Pulmonary artery endothelial cell (primary cell): ENCODE data around the gene ARL5B. TPM values are rescaled to one million over a fixed set of nuclear protein-coding genes. Genes with fewer than 3 reads are reported as not detected.

Source experiments
- DNase-seq: peaks from one replicate; pipeline ENCODE4 v3.0.0-alpha.2; 2011; ENCODE audit warnings: low read depth, low spot score
- total RNA-seq: library from RNA; depleted of rRNA; stranded (reverse); fragments of >200 nt; gene quantifications from 2 replicates; pipeline ENCODE4 v1.2.3, GENCODE V29; 2014

The ARL5B gene
- total RNA-seq, 1 donor from 2014 or later, result 19.5 TPM

DNA sequence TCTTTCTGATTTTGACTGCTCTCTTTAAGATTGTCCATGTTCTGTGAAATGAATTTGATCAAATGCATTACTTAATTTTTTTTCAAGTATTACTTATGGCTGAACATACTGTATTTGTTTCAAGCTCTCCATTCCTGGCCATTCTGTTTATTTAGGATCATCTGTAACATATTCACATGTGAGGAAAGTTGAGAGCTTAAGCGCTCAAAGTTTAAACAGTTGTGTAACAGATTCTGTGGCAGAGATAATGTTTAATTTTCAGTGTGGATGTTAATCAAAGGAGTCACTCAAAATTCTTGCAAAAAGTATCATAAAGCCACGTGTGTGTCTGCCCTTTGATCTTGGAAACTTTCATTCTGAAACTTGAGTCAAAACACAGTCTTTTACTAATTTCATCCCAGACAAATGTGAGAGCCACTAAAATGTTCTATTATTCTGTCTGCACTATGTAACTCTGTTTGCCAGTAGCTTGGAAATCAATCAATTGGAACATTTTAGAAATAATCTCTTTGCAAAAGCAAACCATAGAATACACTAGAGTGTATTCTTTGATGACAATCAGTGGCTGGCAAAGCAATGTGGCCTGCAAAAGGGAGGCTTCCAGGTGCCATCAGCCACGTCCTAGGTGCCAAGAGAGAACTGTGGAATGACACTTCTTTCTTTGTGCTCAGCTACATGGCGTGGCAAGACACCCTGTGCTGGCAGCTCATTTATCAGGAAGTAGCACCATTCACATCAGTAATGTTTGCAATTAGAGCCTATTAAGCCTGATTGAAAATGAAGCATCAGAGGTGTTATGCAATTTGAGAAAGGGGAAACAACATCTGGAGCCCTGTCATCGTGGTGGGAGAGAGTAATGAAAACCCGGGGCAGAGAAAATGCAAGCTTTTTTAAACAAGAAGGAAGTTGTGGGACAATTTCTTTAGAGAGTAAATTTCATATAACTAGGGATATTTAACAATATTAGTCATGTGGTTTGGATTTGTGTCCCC lies 40.9 kb downstream of the ARL5B start:
- no peak for DNase-seq

DNA sequence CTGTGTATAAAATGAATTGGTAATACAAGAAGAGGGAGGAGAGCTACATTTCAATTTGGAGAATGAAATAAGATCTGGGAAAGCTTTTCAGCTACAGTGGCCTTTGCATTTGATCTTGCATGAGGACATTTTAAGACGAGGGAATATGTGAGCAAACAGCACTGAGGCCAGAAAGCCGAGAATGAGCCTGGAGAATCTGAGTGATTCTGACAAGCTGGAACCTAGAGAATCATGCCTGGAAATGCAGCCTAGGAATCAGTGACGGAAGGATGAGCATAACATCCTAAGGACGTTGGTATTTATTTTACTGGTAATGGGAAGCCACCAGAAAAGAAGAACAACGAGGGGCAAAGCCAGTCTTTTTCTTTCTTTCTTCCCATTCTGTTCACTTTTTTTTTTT lies 44.3 kb downstream of the ARL5B start:
- DNase-seq, result no peak

DNA sequence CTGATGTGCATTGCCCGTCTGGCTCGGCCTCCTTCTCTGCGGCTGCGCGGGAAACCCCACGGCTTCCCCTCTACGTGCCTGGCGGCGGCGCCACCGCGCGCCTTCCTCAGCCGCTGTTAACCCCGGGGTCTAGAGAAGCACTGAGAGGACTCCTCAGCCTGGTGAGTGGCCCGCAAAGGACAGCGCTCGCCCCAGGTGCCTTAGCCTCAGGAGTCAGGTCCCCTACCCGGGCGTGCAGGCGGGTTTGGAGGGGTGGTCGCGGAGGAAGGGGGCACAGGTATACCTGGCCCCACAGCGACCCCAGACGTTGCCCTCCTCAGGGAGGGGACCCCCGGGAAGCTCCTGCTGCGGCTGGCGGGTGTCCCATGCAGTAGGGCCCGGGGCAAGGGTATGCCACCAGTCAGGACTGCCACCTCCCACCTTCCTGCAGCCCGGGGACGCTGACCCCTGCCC lies 51.0 kb downstream of the ARL5B start:
- DNase-seq, result no peak

DNA sequence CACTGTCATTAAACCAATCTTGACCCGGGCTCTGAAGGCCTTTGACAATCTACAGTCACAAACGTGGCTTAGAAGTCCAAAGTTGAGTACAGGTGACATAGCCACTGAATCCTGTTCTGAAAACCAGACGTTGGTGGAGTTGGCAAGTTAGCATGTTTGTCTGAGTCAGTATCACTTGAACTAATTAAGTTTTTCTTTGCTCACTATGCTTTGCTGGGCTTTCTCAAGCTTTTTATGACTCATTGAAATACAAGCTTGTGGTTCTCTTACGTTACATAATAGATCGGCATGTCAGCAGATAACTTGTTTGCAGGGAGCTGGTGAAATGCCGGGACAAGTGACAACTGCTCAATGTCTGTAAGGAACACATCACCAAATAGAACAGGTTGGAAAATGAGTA lies 53.8 kb downstream of the ARL5B start:
- no peak for DNase-seq

DNA sequence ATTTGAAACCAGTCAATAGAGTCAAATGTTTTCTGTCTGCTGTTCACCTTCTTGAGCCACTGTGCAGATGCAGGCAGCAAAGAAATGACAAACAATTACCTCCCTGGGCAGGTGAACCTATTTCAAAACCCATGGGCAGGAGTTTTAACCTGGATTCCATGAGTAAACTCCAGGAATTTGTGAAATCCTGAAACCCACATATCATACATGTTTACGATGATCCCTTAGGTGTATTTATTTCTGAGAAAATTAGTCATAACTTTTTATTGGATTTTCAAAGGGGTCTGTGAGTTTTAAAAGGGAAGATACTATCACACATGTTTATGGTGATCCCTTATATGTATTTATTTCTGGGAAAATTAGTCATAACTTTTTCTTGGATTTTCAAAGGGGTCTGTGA lies 59.8 kb downstream of the ARL5B start:
- DNase-seq, result no peak

DNA sequence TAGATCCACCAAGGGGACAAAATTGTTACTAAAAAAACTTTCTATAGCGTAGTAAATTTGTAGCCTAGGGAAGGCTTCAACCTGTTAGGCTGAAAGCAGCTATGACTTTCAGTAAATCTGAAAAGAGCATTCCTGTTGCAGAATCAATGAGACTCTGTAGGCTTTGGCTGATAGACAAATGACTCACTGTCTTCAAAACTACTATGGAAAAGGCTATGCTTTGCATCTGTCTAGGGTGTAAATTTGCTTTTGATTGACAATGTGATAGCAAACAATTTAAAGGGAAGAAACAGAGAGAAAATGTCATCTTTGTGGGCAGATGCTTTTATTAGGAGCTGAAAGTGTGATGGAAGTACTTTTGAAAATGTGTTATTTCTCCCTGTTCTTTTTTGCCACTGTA lies 60.6 kb downstream of the ARL5B start:
- no peak for DNase-seq

DNA sequence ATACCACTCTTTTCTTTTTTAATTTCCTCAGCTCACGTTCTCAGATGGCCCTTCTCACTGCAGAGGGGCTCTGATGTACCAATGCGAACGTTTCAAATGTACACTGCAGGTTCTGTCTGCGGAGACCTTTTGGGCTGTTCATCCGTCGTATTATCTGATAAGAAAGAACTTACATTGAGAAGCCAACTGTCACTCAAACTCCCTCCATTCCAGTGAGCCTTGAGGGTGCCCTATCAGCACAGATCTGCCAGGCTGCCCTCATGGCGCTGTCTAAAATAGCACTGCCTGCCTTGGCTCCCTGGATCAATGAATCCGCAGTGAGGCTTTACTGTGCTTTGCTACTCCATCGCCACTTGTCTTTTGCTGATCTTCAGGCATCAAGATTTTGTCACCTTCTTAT lies 61.8 kb downstream of the ARL5B start:
- no peak for DNase-seq

DNA sequence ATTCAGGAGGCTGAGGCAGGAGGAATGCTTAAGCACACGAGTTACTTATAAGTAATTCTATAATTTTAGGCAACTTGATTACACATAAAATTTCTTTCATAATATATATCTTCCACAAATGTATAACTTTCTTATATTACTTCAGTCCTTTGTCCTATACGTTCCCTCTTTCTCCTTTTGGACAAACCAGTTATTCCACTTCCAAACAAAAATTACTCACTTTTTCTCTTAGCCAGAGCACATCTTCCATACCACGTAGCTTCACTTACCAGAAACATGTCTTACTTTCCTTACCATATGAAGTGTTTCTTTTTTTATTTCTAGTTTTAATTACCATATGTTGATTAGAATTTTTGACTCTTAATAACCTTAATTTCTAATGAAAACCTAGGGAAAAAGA lies 64.6 kb downstream of the ARL5B start:
- DNase-seq, result no peak

Other genes starting within 250 kb of the ARL5B start
- gene NSUN6, start 7.8 kb upstream of the ARL5B start, total RNA-seq, result 6.1 and 9.6 TPM in 2 replicates